ENCODE results near the gene GIMD1.

GRCh38 chr4:106314960-106315359 lies 53.6 kb downstream of the GIMD1 start:
- no peak for TF ChIP-seq POLR2A (IDR thresholded peaks at IDR 0.05; ENCODE audit: low read depth, low read length)
- TF ChIP-seq CTCF (IDR thresholded peaks at IDR 0.05; ENCODE audit: extremely low read depth in 1 of 2, insufficient read depth in 1 of 2, low read depth in 1 of 2, low read length in 2 of 2): no peak
- no peak for TF ChIP-seq EZH2 (IDR thresholded peaks at IDR 0.05; ENCODE audit: borderline replicate concordance, low read depth, low read length, severe bottlenecking)
- no peak for TF ChIP-seq MAX (IDR thresholded peaks at IDR 0.05; ENCODE audit: insufficient read depth, insufficient read length)
- no peak for TF ChIP-seq POLR2AphosphoS5 (IDR thresholded peaks at IDR 0.05; ENCODE audit: insufficient read depth, low read depth, low read length)
- no peak for TF ChIP-seq GATA2 (IDR thresholded peaks at IDR 0.05; ENCODE audit: insufficient read depth, insufficient read length, low read depth, low read length)
- TF ChIP-seq FOS (IDR thresholded peaks at IDR 0.05; ENCODE audit: borderline replicate concordance, insufficient read depth, low read length): no peak
- no peak for TF ChIP-seq MYC (IDR thresholded peaks at IDR 0.05; ENCODE audit: low read depth, low read length)
